ENCODE results near the gene ITPK1. TPM values are rescaled to one million over a fixed set of nuclear protein-coding genes. Genes with fewer than 3 reads are reported as not detected.

Gene ITPK1
- total and polyA plus RNA-seq, 10 of the 15 experiments (the other 5 are each of a cell fraction or from before 2014, with no cell fraction given), result 1.3 to 73.2 (median 27.0) TPM

- no peak overlapping the region for H2AFZ ChIP-seq (ENCODE audit: control insufficient read depth, low read depth, low read length)
- no peak overlapping the region for H3K4me3 ChIP-seq
- RAD21 ChIA-PET (ENCODE audit: unreplicated experiment), result interaction anchor here (0.8 kb wide), 1 partner anchor 23 kb away, joined by 3 read pairs; no protein-coding TSS in a partner anchor
- in situ Hi-C loops (cut with MboI), result no loop called here
- SMC1A ChIA-PET (ENCODE audit: uncharacterized antibody, unreplicated experiment), result interaction anchor here (0.7 kb wide), 1 partner anchor 21 kb away, joined by 3 read pairs; no protein-coding TSS in a partner anchor
- POLR2A ChIA-PET, result no interaction called here
- no peaks in the 10 kb centered on the region for H4K20me1 ChIP-seq (ENCODE audit: control insufficient read depth, insufficient read depth)
- no peaks in the 10 kb centered on the region for H3K9me3 ChIP-seq (replicated peaks; ENCODE audit: control insufficient read depth, insufficient read depth, low read length)
- intact Hi-C loops (cut with micrococcal nuclease; ENCODE audit: unreplicated experiment), result no loop called here
- no peak overlapping the region for H3K27ac ChIP-seq (ENCODE audit: control insufficient read depth, insufficient read depth)
- H3K4me2 ChIP-seq (ENCODE audit: control insufficient read depth, insufficient read depth), result no peak overlapping the region
- no peaks in the 10 kb centered on the region for H3K27me3 ChIP-seq (replicated peaks in 1 of 2; ENCODE audit: control insufficient read depth in 2 of 2, insufficient read depth in 2 of 2, low read length in 1 of 2)
- 92% methylated on average over 13 of the region's 13 CpGs for WGBS (ENCODE audit: insufficient coverage, insufficient replicate concordance, low lambda C conversion rate, missing lambda C conversion rate)
- no peak for ATAC-seq
- H3K36me3 ChIP-seq (ENCODE audit: control insufficient read depth in 2 of 2, insufficient read depth in 2 of 2, low read length in 1 of 2), result peaks cover 0 to 4% of the 10 kb centered on the region in 2 experiments; a peak in 2 of 4 replicates
- TF ChIP-seq PRDM15 (CRISPR knock-in tag; IDR thresholded peaks at IDR 0.05) (no peak), ATF2 (IDR thresholded peaks at IDR 0.05; ENCODE audit: low read length) (no peak)
- H3K79me2 ChIP-seq (ENCODE audit: control insufficient read depth, insufficient read depth, low read length), result peaks cover 10% of the 10 kb centered on the region
- DNase-seq (ENCODE audit: low read depth, low spot score), result no peak
- no TSS peak for BruUV-seq (replicated peaks)
- no peak for FAIRE-seq
- H3K9ac ChIP-seq (ENCODE audit: control insufficient read depth, insufficient read depth, low read length), result no peak overlapping the region
- CTCF ChIA-PET, result interaction anchor here (1.0 to 1.6 kb wide), 4 partner anchors 11 to 56 kb away, joined by 3 to 6 read pairs (median 4); no protein-coding TSS in a partner anchor
- no peaks in the 10 kb centered on the region for H3K4me1 ChIP-seq (ENCODE audit: control insufficient read depth, insufficient read depth, low read length)
Observed at GRCh38 chr14:93095742-93096510, 19.8 kb downstream of the ITPK1 start.

Measured in GM12878 (cell line).